Measurements from ENCODE around the gene VPS37C.
"Not testable (repeated sequence)": the region's sequence is repeated elsewhere in the genome, so short reads cannot be mapped to it uniquely, and the experiment has no call there.

Gene VPS37C

GRCh38 chr11:61095021-61095420, 66.2 kb downstream of the VPS37C start:
- H2BK15ac ChIP-seq (ENCODE audit: low read length), result no peak overlapping the region
- DNase-seq (ENCODE audit: low spot score), result no peak
- WGBS, 2 donors (ENCODE audit: extremely low coverage in 2 of 2, insufficient read length in 2 of 2, insufficient replicate concordance in 1 of 2), result no CpG with 5 or more reads among the region's 7 CpGs
- no peaks in the 10 kb centered on the region for H3K36me3 ChIP-seq (replicated peaks in 1 of 2; ENCODE audit: control insufficient read depth in 2 of 2, insufficient read depth in 2 of 2, low read length in 2 of 2)
- H3K27ac ChIP-seq (replicated peaks; ENCODE audit: low read length), result no peak overlapping the region
- H3K9ac ChIP-seq (ENCODE audit: low read depth, low read length, poor library complexity), result no peak overlapping the region
- H3K79me1 ChIP-seq (ENCODE audit: low read depth, low read length), result no peaks in the 10 kb centered on the region
- no peak overlapping the region for H3K14ac ChIP-seq (ENCODE audit: low read length)
- no peak overlapping the region for H4K8ac ChIP-seq (ENCODE audit: low read depth, low read length)
- H3K18ac ChIP-seq (ENCODE audit: low read length), result no peak overlapping the region
- no peak overlapping the region for H2BK5ac ChIP-seq (ENCODE audit: low read length)
- no peaks in the 10 kb centered on the region for H3K27me3 ChIP-seq (ENCODE audit: control insufficient read depth in 3 of 3, insufficient read depth in 3 of 3, low read depth in 1 of 3, low read length in 3 of 3)
- no peak overlapping the region for H4K91ac ChIP-seq (ENCODE audit: low read depth, low read length, poor library complexity)
- H3K4me2 ChIP-seq (ENCODE audit: insufficient read depth, low read length, poor library complexity, severe bottlenecking), result no peak overlapping the region
- no peak overlapping the region for H3K23ac ChIP-seq (ENCODE audit: low read depth, low read length, poor library complexity)
- peaks cover 3 to 4% of the 10 kb centered on the region in 2 donors for H3K9me3 ChIP-seq (replicated peaks in 1 of 2; ENCODE audit: control insufficient read depth in 2 of 2, insufficient read depth in 1 of 2, low read depth in 1 of 2, low read length in 2 of 2)
- no peak overlapping the region for H2BK120ac ChIP-seq (ENCODE audit: low read depth, low read length)
- H3K4me3 ChIP-seq (ENCODE audit: low read length in 2 of 2), result no peak overlapping the region
- no peak overlapping the region for H3K4ac ChIP-seq (ENCODE audit: low read length)
- no peak overlapping the region for H2AK5ac ChIP-seq (ENCODE audit: low read depth, low read length)
- peaks cover 0 to 3% of the 10 kb centered on the region in 2 donors for H3K4me1 ChIP-seq (ENCODE audit: control insufficient read depth in 2 of 2, insufficient read depth in 1 of 2, low read depth in 1 of 2, low read length in 2 of 2)
- H2BK12ac ChIP-seq (ENCODE audit: low read length), result no peak overlapping the region
- H2AFZ ChIP-seq (ENCODE audit: low read length), result no peak overlapping the region

- not testable (repeated sequence) for H3K27me3 ChIP-seq (ENCODE audit: control insufficient read depth in 3 of 3, insufficient read depth in 3 of 3, low read depth in 1 of 3, low read length in 3 of 3); H2AK5ac ChIP-seq (ENCODE audit: low read depth, low read length); H3K79me1 ChIP-seq (ENCODE audit: low read depth, low read length); H3K18ac ChIP-seq (ENCODE audit: low read length); H3K9me3 ChIP-seq (replicated peaks in 1 of 2; ENCODE audit: control insufficient read depth in 2 of 2, insufficient read depth in 1 of 2, low read depth in 1 of 2, low read length in 2 of 2); H4K91ac ChIP-seq (ENCODE audit: low read depth, low read length, poor library complexity); H3K4ac ChIP-seq (ENCODE audit: low read length); H3K9ac ChIP-seq (ENCODE audit: low read depth, low read length, poor library complexity); H2BK5ac ChIP-seq (ENCODE audit: low read length); H2AFZ ChIP-seq (ENCODE audit: low read length); H3K14ac ChIP-seq (ENCODE audit: low read length); H3K4me2 ChIP-seq (ENCODE audit: insufficient read depth, low read length, poor library complexity, severe bottlenecking); DNase-seq (ENCODE audit: low spot score); H3K27ac ChIP-seq (replicated peaks; ENCODE audit: low read length); H3K4me1 ChIP-seq (ENCODE audit: control insufficient read depth in 2 of 2, insufficient read depth in 1 of 2, low read depth in 1 of 2, low read length in 2 of 2); H3K36me3 ChIP-seq (replicated peaks in 1 of 2; ENCODE audit: control insufficient read depth in 2 of 2, insufficient read depth in 2 of 2, low read length in 2 of 2); H2BK120ac ChIP-seq (ENCODE audit: low read depth, low read length); H3K4me3 ChIP-seq (ENCODE audit: low read length in 2 of 2); H2BK12ac ChIP-seq (ENCODE audit: low read length); H4K8ac ChIP-seq (ENCODE audit: low read depth, low read length); H3K23ac ChIP-seq (ENCODE audit: low read depth, low read length, poor library complexity); H2BK15ac ChIP-seq (ENCODE audit: low read length)
- WGBS, 2 donors (ENCODE audit: extremely low coverage in 2 of 2, insufficient read length in 2 of 2, insufficient replicate concordance in 1 of 2), result no CpG with 5 or more reads among the region's 7 CpGs
Observed at GRCh38 chr11:61094167-61094566, 67.1 kb downstream of the VPS37C start.

GRCh38 chr11:61092908-61093763, 68.1 kb downstream of the VPS37C start:
- H3K27ac ChIP-seq (replicated peaks; ENCODE audit: low read length), result no peak overlapping the region
- H3K9me3 ChIP-seq (replicated peaks in 1 of 2; ENCODE audit: control insufficient read depth in 2 of 2, insufficient read depth in 1 of 2, low read depth in 1 of 2, low read length in 2 of 2), result peaks cover 0 to 4% of the 10 kb centered on the region in 2 donors
- no peak overlapping the region for H3K4me2 ChIP-seq (ENCODE audit: insufficient read depth, low read length, poor library complexity, severe bottlenecking)
- H3K9ac ChIP-seq (ENCODE audit: low read depth, low read length, poor library complexity), result no peak overlapping the region
- H2AFZ ChIP-seq (ENCODE audit: low read length), result no peak overlapping the region
- no peaks in the 10 kb centered on the region for H3K36me3 ChIP-seq (replicated peaks in 1 of 2; ENCODE audit: control insufficient read depth in 2 of 2, insufficient read depth in 2 of 2, low read length in 2 of 2)
- H2BK15ac ChIP-seq (ENCODE audit: low read length), result no peak overlapping the region
- no peak overlapping the region for H2BK120ac ChIP-seq (ENCODE audit: low read depth, low read length)
- peaks cover 0 to 3% of the 10 kb centered on the region in 2 donors for H3K4me1 ChIP-seq (ENCODE audit: control insufficient read depth in 2 of 2, insufficient read depth in 1 of 2, low read depth in 1 of 2, low read length in 2 of 2)
- no peak overlapping the region for H3K4me3 ChIP-seq (ENCODE audit: low read length in 2 of 2)
- no peaks in the 10 kb centered on the region for H3K79me1 ChIP-seq (ENCODE audit: low read depth, low read length)
- no peak overlapping the region for H2BK12ac ChIP-seq (ENCODE audit: low read length)
- DNase-seq (ENCODE audit: low spot score), result no peak
- no peak overlapping the region for H3K23ac ChIP-seq (ENCODE audit: low read depth, low read length, poor library complexity)
- H3K27me3 ChIP-seq (ENCODE audit: control insufficient read depth in 3 of 3, insufficient read depth in 3 of 3, low read depth in 1 of 3, low read length in 3 of 3), result no peaks in the 10 kb centered on the region
- no peak overlapping the region for H4K8ac ChIP-seq (ENCODE audit: low read depth, low read length)
- no peak overlapping the region for H3K4ac ChIP-seq (ENCODE audit: low read length)
- H2BK5ac ChIP-seq (ENCODE audit: low read length), result no peak overlapping the region
- no peak overlapping the region for H4K91ac ChIP-seq (ENCODE audit: low read depth, low read length, poor library complexity)
- H3K14ac ChIP-seq (ENCODE audit: low read length), result no peak overlapping the region
- no peak overlapping the region for H2AK5ac ChIP-seq (ENCODE audit: low read depth, low read length)
- H3K18ac ChIP-seq (ENCODE audit: low read length), result no peak overlapping the region
- WGBS, 2 donors (ENCODE audit: extremely low coverage in 2 of 2, insufficient read length in 2 of 2, insufficient replicate concordance in 1 of 2), result no CpG with 5 or more reads among the region's 13 CpGs

- H3K23ac ChIP-seq (ENCODE audit: low read depth, low read length, poor library complexity), result no peak overlapping the region
- no peak overlapping the region for H3K4me2 ChIP-seq (ENCODE audit: insufficient read depth, low read length, poor library complexity, severe bottlenecking)
- no peaks in the 10 kb centered on the region for H3K27me3 ChIP-seq (ENCODE audit: control insufficient read depth in 3 of 3, insufficient read depth in 3 of 3, low read depth in 1 of 3, low read length in 3 of 3)
- no CpG with 5 or more reads among the region's 10 CpGs for WGBS, 2 donors (ENCODE audit: extremely low coverage in 2 of 2, insufficient read length in 2 of 2, insufficient replicate concordance in 1 of 2)
- H3K18ac ChIP-seq (ENCODE audit: low read length), result no peak overlapping the region
- no peaks in the 10 kb centered on the region for H3K36me3 ChIP-seq (replicated peaks in 1 of 2; ENCODE audit: control insufficient read depth in 2 of 2, insufficient read depth in 2 of 2, low read length in 2 of 2)
- H3K14ac ChIP-seq (ENCODE audit: low read length), result no peak overlapping the region
- no peak overlapping the region for H2BK15ac ChIP-seq (ENCODE audit: low read length)
- no peak overlapping the region for H3K4ac ChIP-seq (ENCODE audit: low read length)
- DNase-seq (ENCODE audit: low spot score), result no peak
- H2AK5ac ChIP-seq (ENCODE audit: low read depth, low read length), result peak overlapping the region; percentile 8
- no peak overlapping the region for H4K8ac ChIP-seq (ENCODE audit: low read depth, low read length)
- no peak overlapping the region for H2AFZ ChIP-seq (ENCODE audit: low read length)
- no peak overlapping the region for H2BK5ac ChIP-seq (ENCODE audit: low read length)
- no peak overlapping the region for H4K91ac ChIP-seq (ENCODE audit: low read depth, low read length, poor library complexity)
- H3K4me3 ChIP-seq (ENCODE audit: low read length in 2 of 2), result no peak overlapping the region
- H3K79me1 ChIP-seq (ENCODE audit: low read depth, low read length), result no peaks in the 10 kb centered on the region
- H2BK12ac ChIP-seq (ENCODE audit: low read length), result no peak overlapping the region
- H3K4me1 ChIP-seq (ENCODE audit: control insufficient read depth in 2 of 2, insufficient read depth in 1 of 2, low read depth in 1 of 2, low read length in 2 of 2), result peaks cover 0 to 3% of the 10 kb centered on the region in 2 donors
- no peak overlapping the region for H3K9ac ChIP-seq (ENCODE audit: low read depth, low read length, poor library complexity)
- H3K27ac ChIP-seq (replicated peaks; ENCODE audit: low read length), result no peak overlapping the region
- peaks cover 0 to 4% of the 10 kb centered on the region in 2 donors for H3K9me3 ChIP-seq (replicated peaks in 1 of 2; ENCODE audit: control insufficient read depth in 2 of 2, insufficient read depth in 1 of 2, low read depth in 1 of 2, low read length in 2 of 2)
- no peak overlapping the region for H2BK120ac ChIP-seq (ENCODE audit: low read depth, low read length)
Observed at GRCh38 chr11:61092280-61092766, 68.9 kb downstream of the VPS37C start.

Data from neuronal stem cell (in vitro differentiated cells).